ENCODE data around the gene DAGLA.

The DAGLA gene

GRCh38 chr11:61690706-61691379 is 10.7 kb downstream of the DAGLA start:
- no peak for DNase-seq

- DNase-seq = no peak
Observed at GRCh38 chr11:61691380-61692156, 11.4 kb downstream of the DAGLA start.

- DNase-seq = no peak
Observed at GRCh38 chr11:61693922-61694601, 13.9 kb downstream of the DAGLA start.

DNA sequence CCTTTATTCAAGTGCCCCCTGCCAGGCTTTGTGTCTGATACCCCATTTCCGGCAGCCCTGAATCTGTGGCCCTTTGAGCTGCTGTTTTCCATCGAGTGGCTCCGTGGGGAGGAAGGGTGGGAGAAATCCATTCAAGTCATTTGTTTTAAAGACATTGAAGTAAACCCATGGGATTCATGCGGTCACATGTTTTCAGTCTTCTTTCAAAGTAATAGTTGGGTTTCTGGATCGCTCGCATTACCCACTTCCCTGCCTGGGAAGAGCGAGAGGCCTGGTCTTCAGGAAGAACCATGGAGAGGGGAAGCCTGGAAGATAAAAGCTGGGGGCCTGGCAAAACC is 14.4 kb downstream of the DAGLA start:
- DNase-seq = no peak

DNA sequence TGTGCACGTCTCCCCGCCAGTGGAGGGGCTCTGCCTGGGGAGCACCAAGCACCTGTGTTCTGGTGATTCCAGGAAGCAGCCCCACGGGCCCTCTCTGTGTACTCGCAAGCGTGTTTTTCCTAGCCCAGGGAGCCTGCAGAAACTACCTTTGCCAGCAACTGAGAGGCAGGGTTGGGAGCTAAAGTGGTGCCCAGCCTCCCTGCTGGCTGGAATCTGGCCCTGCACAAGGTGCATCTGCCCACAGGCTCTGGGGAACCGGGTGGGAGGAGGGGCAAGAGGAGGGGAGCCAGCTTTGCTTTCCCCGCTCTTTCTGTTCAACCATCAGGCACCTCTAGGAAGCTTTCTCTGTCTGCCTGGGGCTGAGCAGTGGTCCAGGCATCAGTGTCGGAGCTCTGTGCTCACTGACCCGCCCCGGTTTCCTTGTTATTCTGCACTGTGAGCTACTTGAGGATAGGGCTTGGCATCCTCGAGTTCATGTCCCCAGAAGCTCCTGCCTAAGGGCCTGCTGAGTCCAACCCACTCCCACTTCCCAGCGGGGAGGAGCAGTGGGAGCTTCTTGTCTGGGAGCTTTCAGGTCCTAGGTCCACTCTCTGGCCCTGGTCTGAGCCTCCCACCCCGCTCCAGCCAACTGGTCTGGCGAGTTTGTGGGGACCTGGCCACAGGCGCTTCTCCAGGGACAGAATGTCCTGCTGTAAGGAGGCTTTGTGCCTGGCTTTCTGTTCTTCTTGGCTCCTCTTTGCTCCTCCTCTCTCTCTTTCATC is 14.9 kb downstream of the DAGLA start:
- DNase-seq = no peak

GRCh38 chr11:61695917-61696316 is 15.7 kb downstream of the DAGLA start:
- DNase-seq = peak; percentile 84

DNA sequence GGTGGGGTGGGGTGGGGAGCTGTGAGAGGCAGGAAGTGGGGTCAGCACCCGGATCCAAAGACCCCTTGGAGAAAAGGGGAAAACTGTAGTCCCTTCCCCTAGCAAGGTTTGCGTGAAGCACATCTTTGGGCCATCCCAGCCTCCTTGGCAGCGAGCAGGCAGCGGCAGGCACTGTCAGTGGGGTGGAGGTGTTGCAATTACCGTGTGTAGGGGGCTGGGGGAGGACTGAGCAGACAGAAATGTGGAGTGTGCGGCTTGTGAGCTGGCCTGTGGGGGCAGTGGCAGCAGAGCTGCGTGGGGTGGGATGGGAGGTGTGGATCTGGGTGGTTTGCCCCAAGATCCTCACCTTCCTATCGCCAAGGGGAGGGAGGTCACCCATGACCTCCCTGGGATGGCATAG is 16.4 kb downstream of the DAGLA start:
- no peak for DNase-seq

DNA sequence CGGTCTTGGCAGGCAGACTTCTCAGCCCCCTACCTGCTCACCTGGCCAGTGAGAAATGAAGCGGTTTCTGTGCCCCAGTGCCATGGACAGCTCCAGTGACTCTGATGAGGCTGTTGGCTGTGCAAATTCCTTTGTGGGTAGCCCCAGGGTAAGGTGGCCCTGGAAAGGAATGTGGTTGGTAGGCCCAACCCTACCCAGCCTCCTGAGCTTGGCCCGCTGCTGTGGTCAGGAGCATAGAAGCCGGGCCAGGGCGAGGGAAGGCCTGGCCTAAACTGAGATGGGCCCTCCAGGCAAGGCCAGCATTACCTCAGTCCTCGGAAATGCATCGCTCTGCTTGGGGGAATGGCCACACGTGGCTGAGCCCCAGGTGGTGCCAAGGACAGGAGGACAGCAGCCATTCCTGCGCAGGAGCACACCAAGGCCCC is 16.9 kb downstream of the DAGLA start:
- no peak for DNase-seq

DNA sequence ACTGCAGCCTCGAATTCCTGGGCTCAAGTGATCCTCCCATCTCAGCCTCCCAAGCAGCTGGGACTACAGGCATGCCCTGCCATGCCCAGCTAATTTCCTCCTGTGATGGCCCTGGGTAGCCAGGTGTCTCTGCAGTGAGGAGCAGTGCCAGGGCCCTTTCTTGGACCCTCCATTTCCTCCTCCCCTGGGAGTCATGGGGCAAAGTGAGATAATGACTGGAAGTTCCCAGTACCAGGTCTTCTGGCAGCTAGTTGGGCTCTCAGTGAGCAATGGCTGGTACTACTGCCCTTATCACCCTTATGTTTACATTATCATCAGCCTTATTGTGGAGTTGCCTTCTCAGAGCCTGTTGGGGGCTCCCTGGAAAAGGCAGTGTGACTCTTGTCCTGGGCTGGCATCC is 17.6 kb downstream of the DAGLA start:
- DNase-seq = no peak

- peak; percentile 86 for DNase-seq
Observed at GRCh38 chr11:61698173-61698948, 18.2 kb downstream of the DAGLA start.

DNA sequence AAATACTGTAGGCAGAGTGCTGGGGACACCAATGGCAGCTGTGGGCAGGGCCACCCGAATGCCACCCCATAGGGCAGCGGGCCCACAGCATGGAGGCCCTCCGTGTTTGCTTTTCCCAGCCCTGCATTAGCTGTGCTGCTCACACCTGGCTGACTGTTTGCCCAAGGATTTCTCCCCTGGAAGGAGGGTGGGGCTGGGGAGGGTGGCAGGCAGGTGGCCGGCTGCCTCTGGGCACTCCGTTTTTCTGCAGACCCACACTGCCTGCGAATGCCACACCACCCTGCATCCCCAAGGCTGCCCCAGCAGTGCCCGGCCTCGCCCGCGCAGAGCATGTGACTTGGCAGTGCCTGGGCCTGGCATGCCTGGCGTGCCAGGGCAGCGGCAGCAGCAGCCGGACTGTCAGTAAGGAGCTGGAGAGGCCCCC is 19.6 kb downstream of the DAGLA start:
- no peak for DNase-seq

GRCh38 chr11:61700212-61700611 is 20.0 kb downstream of the DAGLA start:
- no peak for DNase-seq

DNA sequence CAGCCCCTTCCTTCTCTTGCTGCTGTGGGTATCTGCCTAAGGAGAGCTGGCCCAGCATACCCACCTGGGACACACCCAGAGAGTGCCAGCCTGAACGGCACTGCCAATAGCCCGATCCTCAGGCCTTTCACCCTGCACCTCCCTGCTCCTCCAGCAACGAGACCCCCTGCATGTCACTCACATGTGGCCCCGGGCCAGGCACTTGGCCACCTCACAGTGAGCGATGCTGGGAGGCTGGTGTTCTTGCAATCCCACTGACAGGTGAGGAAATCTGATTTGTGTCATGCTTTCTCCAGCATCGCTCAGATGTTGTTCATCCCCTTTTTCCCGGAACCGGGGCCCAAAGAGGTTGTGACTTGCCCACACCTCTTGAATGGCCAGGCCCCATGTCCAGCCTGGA is 20.5 kb downstream of the DAGLA start:
- DNase-seq = no peak

GRCh38 chr11:61701242-61701886 is 21.2 kb downstream of the DAGLA start:
- peak; percentile 53 for DNase-seq

DNA sequence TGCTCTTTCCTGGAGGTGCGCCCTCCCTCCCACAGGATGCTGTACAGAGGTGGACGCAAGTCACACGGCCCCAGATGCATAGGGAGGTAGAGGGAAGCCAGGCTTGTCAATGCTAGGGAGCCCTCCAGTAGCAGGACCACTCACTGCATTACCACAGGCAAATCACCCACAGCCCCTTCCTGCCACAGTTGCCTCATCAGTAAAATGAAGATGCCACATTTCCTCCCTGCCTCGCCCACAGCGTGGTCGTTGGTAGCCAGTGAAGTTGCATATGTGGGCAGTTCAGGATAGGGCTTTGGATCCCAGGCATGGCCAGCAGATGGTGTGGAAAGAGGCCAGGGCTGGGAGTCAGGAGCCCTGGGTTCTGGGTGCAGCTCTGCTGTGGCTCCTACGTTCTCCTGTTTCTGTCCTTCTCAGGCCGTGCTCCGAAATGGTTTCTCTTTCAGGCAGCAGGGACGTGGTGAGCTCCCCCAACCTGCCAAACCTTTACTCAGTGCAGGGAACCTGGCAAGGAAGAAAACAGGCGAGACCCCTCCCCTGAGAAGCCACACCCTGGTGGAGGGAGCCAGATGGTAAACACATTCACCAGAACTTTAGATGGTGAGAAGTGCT is 22.6 kb downstream of the DAGLA start:
- peak; percentile 41 for DNase-seq

GRCh38 chr11:61704838-61705237 is 24.6 kb downstream of the DAGLA start:
- DNase-seq = no peak

DNA sequence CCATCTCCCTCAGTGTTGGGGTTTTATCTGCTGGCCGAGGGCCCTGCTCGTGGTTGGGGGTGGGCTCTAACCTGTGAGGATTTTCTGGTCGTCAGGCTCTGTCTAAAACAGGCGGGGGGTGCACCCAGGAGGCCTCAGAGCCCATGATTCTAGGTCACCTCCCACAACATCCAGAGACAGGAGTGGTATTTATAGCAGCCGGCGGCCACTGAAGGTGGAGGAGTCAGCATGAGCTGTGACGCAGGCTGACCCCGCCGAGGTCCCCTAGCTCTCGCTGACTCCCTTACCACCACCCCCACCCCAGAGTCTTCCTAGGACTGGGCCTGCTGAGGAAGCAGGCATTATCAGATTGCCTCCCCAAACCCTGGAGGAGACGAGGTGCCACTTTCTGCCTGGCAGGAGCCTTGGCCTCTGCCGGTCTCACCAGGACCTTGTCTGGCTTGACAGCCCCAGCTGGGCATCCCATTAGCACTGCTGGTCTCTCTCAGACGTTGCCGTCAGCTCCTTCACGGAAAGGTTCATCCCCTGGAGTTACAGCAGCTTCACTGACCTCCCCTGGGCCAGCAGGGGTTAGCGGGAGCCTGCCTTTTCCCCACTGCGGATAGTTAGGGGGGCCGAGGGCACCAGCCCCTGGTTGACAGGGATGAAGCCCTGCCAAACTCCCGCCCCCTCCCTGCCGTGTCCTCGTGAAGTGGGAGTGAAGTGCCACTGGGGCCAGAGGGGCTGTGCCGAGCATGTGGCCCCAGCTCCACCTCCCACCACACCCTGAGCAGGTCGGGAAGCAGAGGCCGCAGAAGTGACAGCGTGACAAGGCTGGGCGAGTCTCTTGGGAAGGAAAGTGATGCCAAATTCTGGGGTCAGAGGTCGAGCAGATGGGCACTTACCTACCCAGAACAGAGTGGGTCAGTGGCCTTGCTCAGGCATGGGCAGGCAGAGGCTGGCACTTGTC is 26.5 kb downstream of the DAGLA start:
- DNase-seq = no peak

- no peak for DNase-seq
Observed at GRCh38 chr11:61707574-61707973, 27.4 kb downstream of the DAGLA start.

- DNase-seq = no peak
Observed at GRCh38 chr11:61709110-61709509, 28.9 kb downstream of the DAGLA start.

GRCh38 chr11:61709572-61709971 is 29.4 kb downstream of the DAGLA start:
- DNase-seq = no peak
